Measurements from ENCODE around the gene PRR23E. TPM values are rescaled to one million over a fixed set of nuclear protein-coding genes. Genes with fewer than 3 reads are reported as not detected.

PRR23E gene
- total RNA-seq, 4 donors from 2014 or later = not detected

DNA sequence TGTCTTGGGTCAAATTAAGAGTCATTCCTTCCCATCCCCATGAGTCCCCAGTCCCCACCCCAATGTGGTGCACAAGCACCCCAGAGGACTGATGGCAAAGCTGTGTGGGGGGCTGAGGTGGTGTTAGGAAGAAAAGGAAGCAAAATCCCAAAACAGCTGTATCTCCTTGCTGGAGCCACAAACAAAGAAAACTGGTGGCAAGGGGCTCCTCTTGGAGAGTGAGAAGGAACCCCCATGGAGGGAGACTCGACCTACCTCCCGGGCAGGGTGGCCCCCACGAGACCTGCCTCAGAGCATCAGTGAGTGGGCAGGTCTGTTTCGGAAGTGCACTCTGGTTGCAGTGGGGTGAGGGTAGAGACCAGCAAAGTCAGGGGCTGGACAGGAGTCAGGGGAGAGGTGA, 29.2 kb downstream of the PRR23E start:
- no peak for TF ChIP-seq CTCF (IDR thresholded peaks at IDR 0.05; ENCODE audit: low read depth)

GRCh38 chr3:127222664-127223063, 29.7 kb downstream of the PRR23E start:
- TF ChIP-seq CTCF (IDR thresholded peaks at IDR 0.05; ENCODE audit: low read depth) = no peak

- TF ChIP-seq CTCF (IDR thresholded peaks at IDR 0.05; ENCODE audit: low read depth) = no peak
Measured at GRCh38 chr3:127224118-127224517, 31.2 kb downstream of the PRR23E start.

GRCh38 chr3:127226457-127226856, 33.5 kb downstream of the PRR23E start:
- TF ChIP-seq CTCF (IDR thresholded peaks at IDR 0.05; ENCODE audit: low read depth) = no peak

GRCh38 chr3:127226946-127227842, 34.3 kb downstream of the PRR23E start:
- no peak for TF ChIP-seq CTCF (IDR thresholded peaks at IDR 0.05; ENCODE audit: low read depth)

GRCh38 chr3:127228866-127229265, 35.9 kb downstream of the PRR23E start:
- no peak for TF ChIP-seq CTCF (IDR thresholded peaks at IDR 0.05; ENCODE audit: low read depth)

DNA sequence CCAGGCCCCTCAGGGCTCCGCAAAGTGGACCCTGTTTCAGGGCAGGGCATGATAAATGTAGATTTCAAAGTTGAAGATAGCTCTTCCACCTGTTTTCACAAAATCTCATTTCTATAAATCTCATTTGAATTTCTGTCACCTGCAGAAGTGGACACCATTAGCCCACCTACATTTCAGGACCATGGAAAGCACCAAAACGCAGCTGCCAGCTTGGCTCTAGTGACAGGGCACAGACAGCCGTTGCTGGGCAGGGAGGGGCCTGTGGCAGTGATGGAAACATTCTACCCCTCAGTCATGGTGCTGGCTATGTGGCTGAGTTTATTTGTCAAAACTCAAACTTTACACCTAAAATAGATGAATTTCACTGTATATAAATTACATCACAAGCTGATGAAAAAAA, 40.4 kb downstream of the PRR23E start:
- no peak for TF ChIP-seq CTCF (IDR thresholded peaks at IDR 0.05; ENCODE audit: low read depth)

Data from subcutaneous adipose tissue (tissue), 4 donors.